Neutrophil (primary cell): ENCODE measurements around the gene TAOK3.

Source experiments
- H3K27ac ChIP-seq: fragments of 200-600 bp; sonication (generic); 2 replicates; pipeline ENCODE4 v1.5.1; 2016; ENCODE audit warnings: mild to moderate bottlenecking, moderate library complexity
- H3K27me3 ChIP-seq: fragments of 200-600 bp; sonication (generic); 2 replicates; pipeline ENCODE4 v1.6.0; 2016; ENCODE audit warnings: mild to moderate bottlenecking
- H3K36me3 ChIP-seq: fragments of 200-600 bp; sonication (generic); 2 replicates; pipeline ENCODE4 v1.5.1; 2017
- H3K4me1 ChIP-seq, 2 experiments: fragments of 200-600 bp in 1 of 2; sonication (generic) in 1 of 2; 1 replicate in 1 of 2; 2 replicates in 1 of 2; pipeline versions ENCODE4 v1.5.1 to v1.6.1; 2013 to 2016; ENCODE audit warnings: low read depth in 1 of 2, low read length in 1 of 2, mild to moderate bottlenecking in 1 of 2, moderate library complexity in 1 of 2; ENCODE audit not compliant: control insufficient read depth in 1 of 2, insufficient read depth in 1 of 2
- H3K4me3 ChIP-seq, 2 experiments: fragments of 200-600 bp in 1 of 2; sonication (generic) in 1 of 2; 1 replicate in 1 of 2; 2 replicates in 1 of 2; pipeline ENCODE4 v1.5.1; 2013 to 2016; ENCODE audit warnings: low read depth in 1 of 2, low read length in 1 of 2, mild to moderate bottlenecking in 1 of 2, moderate library complexity in 1 of 2
- H3K9me3 ChIP-seq: fragments of 200-600 bp; sonication (generic); 2 replicates; pipeline ENCODE4 v1.5.1; 2016
- TF ChIP-seq, protein P1 (sequence below): fragments of 200-600 bp; sonication (generic); IDR thresholded peaks from 2 replicates; pipeline ENCODE4 v1.5.1; 2016; ENCODE audit warnings: antibody characterized with exemption

Gene TAOK3

DNA sequence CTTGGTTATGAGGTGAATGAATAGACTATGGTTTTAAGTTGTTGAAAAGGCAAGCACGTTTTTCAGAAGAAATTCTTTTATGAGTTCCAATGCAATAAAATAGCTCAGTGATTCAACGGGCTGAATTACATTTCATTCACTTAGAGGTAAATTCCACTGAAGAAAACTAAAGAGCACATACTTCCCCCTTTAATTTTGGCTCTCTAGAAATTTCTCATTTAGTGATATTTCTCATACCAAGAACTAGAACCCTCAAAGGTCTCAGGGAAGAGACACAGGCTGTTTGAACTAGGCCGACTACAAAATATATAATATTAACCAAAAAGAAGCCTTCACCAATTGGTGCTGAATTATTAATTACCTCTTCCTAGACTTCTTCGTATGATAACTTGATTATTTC, 68.6 kb downstream of the TAOK3 start:
- H3K4me1 ChIP-seq = peaks cover 43 to 55% of the 10 kb centered on the region in 2 experiments
- H3K27ac ChIP-seq = peak overlapping the region; percentile 11
- H3K36me3 ChIP-seq = no peaks in the 10 kb centered on the region
- TF ChIP-seq, protein P1, sequence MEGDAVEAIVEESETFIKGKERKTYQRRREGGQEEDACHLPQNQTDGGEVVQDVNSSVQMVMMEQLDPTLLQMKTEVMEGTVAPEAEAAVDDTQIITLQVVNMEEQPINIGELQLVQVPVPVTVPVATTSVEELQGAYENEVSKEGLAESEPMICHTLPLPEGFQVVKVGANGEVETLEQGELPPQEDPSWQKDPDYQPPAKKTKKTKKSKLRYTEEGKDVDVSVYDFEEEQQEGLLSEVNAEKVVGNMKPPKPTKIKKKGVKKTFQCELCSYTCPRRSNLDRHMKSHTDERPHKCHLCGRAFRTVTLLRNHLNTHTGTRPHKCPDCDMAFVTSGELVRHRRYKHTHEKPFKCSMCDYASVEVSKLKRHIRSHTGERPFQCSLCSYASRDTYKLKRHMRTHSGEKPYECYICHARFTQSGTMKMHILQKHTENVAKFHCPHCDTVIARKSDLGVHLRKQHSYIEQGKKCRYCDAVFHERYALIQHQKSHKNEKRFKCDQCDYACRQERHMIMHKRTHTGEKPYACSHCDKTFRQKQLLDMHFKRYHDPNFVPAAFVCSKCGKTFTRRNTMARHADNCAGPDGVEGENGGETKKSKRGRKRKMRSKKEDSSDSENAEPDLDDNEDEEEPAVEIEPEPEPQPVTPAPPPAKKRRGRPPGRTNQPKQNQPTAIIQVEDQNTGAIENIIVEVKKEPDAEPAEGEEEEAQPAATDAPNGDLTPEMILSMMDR = no peak
- H3K9me3 ChIP-seq = no peaks in the 10 kb centered on the region
- H3K27me3 ChIP-seq = no peaks in the 10 kb centered on the region
- no peak overlapping the region for H3K4me3 ChIP-seq

DNA sequence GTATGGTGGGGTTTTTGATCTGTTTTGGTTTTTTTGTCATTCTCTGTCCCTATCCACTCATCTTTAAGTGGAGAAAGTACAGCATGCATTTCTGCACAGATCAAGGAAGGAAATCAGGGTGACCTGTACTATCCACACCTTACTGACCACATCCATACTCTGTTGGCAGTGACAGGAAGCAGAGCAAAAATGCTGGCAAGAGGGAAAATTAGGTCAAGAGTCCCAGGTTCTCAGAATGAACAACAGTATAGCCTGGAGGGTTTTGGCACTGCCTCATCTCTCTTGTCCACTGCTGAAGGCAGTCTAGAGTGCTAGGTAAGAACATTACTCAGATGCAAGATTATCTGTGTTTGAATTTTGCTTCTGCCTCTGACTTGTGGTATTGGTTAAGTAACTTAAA, 70.7 kb downstream of the TAOK3 start:
- H3K4me3 ChIP-seq = no peak overlapping the region
- no peaks in the 10 kb centered on the region for H3K27me3 ChIP-seq
- peaks cover 32 to 50% of the 10 kb centered on the region in 2 experiments for H3K4me1 ChIP-seq
- H3K9me3 ChIP-seq = no peaks in the 10 kb centered on the region
- peak overlapping the region; percentile 23 for H3K27ac ChIP-seq
- TF ChIP-seq, protein P1 = no peak
- no peaks in the 10 kb centered on the region for H3K36me3 ChIP-seq

- TF ChIP-seq, protein P1 = no peak
- H3K36me3 ChIP-seq = no peaks in the 10 kb centered on the region
- no peaks in the 10 kb centered on the region for H3K9me3 ChIP-seq
- H3K4me3 ChIP-seq = no peak overlapping the region
- peak overlapping the region; percentile 26 for H3K27ac ChIP-seq
- peaks cover 26 to 44% of the 10 kb centered on the region in 2 experiments for H3K4me1 ChIP-seq
- no peaks in the 10 kb centered on the region for H3K27me3 ChIP-seq
Measured at GRCh38 chr12:118299791-118300460, 72.8 kb downstream of the TAOK3 start.

- Histone ChIP-seq H3K4me1 (peaks cover 25 to 31% of the 10 kb centered on the region in 2 experiments), H3K36me3 (no peaks in the 10 kb centered on the region), H3K27ac (no peak overlapping the region), H3K27me3 (no peaks in the 10 kb centered on the region), H3K4me3 (no peak overlapping the region), H3K9me3 (no peaks in the 10 kb centered on the region)
- TF ChIP-seq, protein P1 = no peak
Measured at GRCh38 chr12:118297284-118297683, 75.4 kb downstream of the TAOK3 start.

GRCh38 chr12:118292836-118293235, 79.9 kb downstream of the TAOK3 start:
- no peaks in the 10 kb centered on the region for H3K36me3 ChIP-seq
- H3K9me3 ChIP-seq = no peaks in the 10 kb centered on the region
- peaks cover 0 to 6% of the 10 kb centered on the region in 2 experiments for H3K4me1 ChIP-seq
- no peak overlapping the region for H3K27ac ChIP-seq
- H3K27me3 ChIP-seq = no peaks in the 10 kb centered on the region
- TF ChIP-seq, protein P1 = no peak
- H3K4me3 ChIP-seq = no peak overlapping the region
